ENCODE data around the gene ECEL1. TPM values are rescaled to one million over a fixed set of nuclear protein-coding genes. Genes with fewer than 3 reads are reported as not detected.

The ECEL1 gene
- total RNA-seq, 2 donors from 2014 or later: 1.6 to 4.6 TPM

DNA sequence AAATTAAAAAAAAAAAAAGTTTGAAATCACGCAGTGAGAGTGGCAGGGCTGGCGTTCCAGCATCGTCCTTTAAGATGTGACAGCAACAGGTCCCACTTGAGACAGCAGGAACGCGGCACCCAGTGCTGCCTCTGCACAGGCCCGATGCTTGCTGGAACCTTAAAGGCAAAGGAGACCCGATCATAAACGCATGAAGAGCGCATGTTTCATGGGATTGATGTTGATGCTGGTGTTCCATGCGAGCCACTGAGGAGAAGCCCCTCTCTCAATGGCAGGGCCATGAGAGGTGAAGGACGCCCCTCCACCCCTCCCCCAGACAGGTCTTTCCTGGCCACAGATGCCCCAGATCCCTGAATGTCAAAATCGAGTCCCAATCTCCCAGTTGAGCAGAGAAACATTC is 49.5 kb downstream of the ECEL1 start:
- no peak for DNase-seq
- Histone ChIP-seq H3K4me3 (ENCODE audit: low read length) (no peak overlapping the region), H3K36me3 (ENCODE audit: control insufficient read depth, insufficient read depth, low read length) (no peaks in the 10 kb centered on the region), H3K27ac (ENCODE audit: low read depth, low read length) (no peak overlapping the region), H3K9ac (ENCODE audit: extremely low read depth, low read length, poor library complexity, severe bottlenecking) (no peak overlapping the region), H3K27me3 (ENCODE audit: control insufficient read depth, insufficient read depth, low read length, poor library complexity, severe bottlenecking) (peaks cover 5% of the 10 kb centered on the region), H3K9me3 (ENCODE audit: control insufficient read depth, low read length) (no peaks in the 10 kb centered on the region), H3K4me1 (ENCODE audit: control insufficient read depth, insufficient read depth, low read length) (no peaks in the 10 kb centered on the region)
- Mint-ChIP-seq H3K27ac (no peak overlapping the region), H3K4me3 (no peak overlapping the region), H3K36me3 (ENCODE audit: low read depth) (no peaks in the 10 kb centered on the region), H3K4me1 (peaks cover 9% of the 10 kb centered on the region), H3K9me3 (no peaks in the 10 kb centered on the region), H3K27me3 (ENCODE audit: insufficient read depth) (peaks cover 23% of the 10 kb centered on the region)
- WGBS, 2 experiments (ENCODE audit: insufficient coverage in 1 of 2, insufficient read length in 1 of 2): 89 to 93% methylated on average over 6 to 12 of the region's 12 CpGs
- TF ChIP-seq, protein P1, sequence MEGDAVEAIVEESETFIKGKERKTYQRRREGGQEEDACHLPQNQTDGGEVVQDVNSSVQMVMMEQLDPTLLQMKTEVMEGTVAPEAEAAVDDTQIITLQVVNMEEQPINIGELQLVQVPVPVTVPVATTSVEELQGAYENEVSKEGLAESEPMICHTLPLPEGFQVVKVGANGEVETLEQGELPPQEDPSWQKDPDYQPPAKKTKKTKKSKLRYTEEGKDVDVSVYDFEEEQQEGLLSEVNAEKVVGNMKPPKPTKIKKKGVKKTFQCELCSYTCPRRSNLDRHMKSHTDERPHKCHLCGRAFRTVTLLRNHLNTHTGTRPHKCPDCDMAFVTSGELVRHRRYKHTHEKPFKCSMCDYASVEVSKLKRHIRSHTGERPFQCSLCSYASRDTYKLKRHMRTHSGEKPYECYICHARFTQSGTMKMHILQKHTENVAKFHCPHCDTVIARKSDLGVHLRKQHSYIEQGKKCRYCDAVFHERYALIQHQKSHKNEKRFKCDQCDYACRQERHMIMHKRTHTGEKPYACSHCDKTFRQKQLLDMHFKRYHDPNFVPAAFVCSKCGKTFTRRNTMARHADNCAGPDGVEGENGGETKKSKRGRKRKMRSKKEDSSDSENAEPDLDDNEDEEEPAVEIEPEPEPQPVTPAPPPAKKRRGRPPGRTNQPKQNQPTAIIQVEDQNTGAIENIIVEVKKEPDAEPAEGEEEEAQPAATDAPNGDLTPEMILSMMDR (conservative IDR thresholded peaks at IDR 0.05): no peak

DNA sequence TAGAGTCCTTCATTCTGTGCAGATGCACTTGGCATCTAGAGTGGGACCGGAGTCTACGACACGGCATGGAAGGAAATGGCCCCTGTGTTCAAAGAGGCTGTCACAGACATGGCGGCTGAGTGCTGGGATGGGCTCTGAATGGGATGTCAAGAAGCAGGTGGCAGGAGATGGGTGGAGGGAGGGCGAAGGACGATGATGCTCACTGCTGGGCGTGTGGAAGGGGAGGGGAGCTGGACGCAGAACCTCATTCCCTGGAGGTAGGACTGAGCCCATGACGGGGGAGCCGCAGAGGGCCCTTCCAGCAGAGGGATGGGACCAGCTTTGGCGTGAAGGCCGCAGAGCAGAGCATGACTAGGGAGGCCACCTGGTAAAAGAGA is 50.5 kb downstream of the ECEL1 start:
- peaks cover 23% of the 10 kb centered on the region for H3K27me3 Mint-ChIP-seq (ENCODE audit: insufficient read depth)
- no peaks in the 10 kb centered on the region for H3K9me3 Mint-ChIP-seq
- H3K27ac ChIP-seq (ENCODE audit: low read depth, low read length): no peak overlapping the region
- no peak overlapping the region for H3K4me3 Mint-ChIP-seq
- TF ChIP-seq, protein P1 (conservative IDR thresholded peaks at IDR 0.05): no peak
- no peak overlapping the region for H3K4me3 ChIP-seq (ENCODE audit: low read length)
- H3K27me3 ChIP-seq (ENCODE audit: control insufficient read depth, insufficient read depth, low read length, poor library complexity, severe bottlenecking): peaks cover 5% of the 10 kb centered on the region
- no peaks in the 10 kb centered on the region for H3K36me3 ChIP-seq (ENCODE audit: control insufficient read depth, insufficient read depth, low read length)
- DNase-seq: peak; percentile 46
- no peaks in the 10 kb centered on the region for H3K9me3 ChIP-seq (ENCODE audit: control insufficient read depth, low read length)
- H3K36me3 Mint-ChIP-seq (ENCODE audit: low read depth): no peaks in the 10 kb centered on the region
- no peak overlapping the region for H3K9ac ChIP-seq (ENCODE audit: extremely low read depth, low read length, poor library complexity, severe bottlenecking)
- peaks cover 11% of the 10 kb centered on the region for H3K4me1 Mint-ChIP-seq
- H3K4me1 ChIP-seq (ENCODE audit: control insufficient read depth, insufficient read depth, low read length): no peaks in the 10 kb centered on the region
- WGBS, 2 experiments (ENCODE audit: insufficient coverage in 1 of 2, insufficient read length in 1 of 2): 94% methylated on average over 8 to 12 of the region's 12 CpGs
- no peak overlapping the region for H3K27ac Mint-ChIP-seq

DNA sequence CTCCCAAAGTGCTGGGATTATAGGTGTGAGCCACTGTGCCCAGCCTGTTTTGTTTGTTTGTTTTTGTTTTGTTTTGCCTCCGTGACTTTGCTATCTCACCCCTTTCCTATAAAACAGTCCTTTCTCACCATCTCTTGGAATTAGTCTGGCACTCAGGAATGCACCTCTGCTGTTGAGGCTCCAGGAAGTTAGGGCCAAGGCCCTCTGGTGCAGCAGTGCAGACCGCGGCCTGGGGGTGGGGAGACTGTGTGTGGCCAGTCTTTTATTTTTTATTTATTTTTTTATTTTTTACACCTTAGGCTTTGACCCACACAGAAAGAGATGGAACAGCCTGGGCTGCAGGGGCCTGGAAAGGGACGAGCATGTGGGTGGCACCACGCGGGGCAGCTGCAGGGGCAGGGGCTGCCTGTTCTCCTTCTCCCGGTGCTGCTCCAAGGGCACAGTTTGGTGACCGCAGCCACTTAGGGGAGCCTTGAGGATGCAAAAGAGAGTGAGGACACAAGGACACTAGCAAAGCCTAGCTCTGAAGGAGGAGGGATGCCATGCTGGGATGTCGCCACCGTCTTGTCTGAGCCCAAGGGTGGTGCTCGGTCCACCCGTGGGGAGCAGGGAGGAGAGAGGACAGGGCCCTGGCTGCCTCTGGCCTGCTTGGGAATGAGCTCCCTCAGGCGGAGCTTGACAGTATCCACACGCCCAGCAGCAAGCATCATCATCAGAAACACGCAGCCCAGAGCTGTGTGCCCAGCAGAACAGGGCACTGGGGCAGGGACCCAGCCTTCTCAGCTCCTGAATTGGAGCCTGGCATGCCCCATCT is 51.0 kb downstream of the ECEL1 start:
- Mint-ChIP-seq H3K4me1 (peaks cover 11% of the 10 kb centered on the region), H3K27me3 (ENCODE audit: insufficient read depth) (peaks cover 23% of the 10 kb centered on the region), H3K9me3 (no peaks in the 10 kb centered on the region), H3K27ac (no peak overlapping the region), H3K4me3 (no peak overlapping the region), H3K36me3 (ENCODE audit: low read depth) (no peaks in the 10 kb centered on the region)
- 89 to 98% methylated on average over 7 to 15 of the region's 15 CpGs for WGBS, 2 experiments (ENCODE audit: insufficient coverage in 1 of 2, insufficient read length in 1 of 2)
- no peak overlapping the region for H3K27ac ChIP-seq (ENCODE audit: low read depth, low read length)
- TF ChIP-seq, protein P1 (conservative IDR thresholded peaks at IDR 0.05): peak; percentile 33
- DNase-seq: peak; percentile 68
- no peaks in the 10 kb centered on the region for H3K9me3 ChIP-seq (ENCODE audit: control insufficient read depth, low read length)
- H3K36me3 ChIP-seq (ENCODE audit: control insufficient read depth, insufficient read depth, low read length): no peaks in the 10 kb centered on the region
- H3K27me3 ChIP-seq (ENCODE audit: control insufficient read depth, insufficient read depth, low read length, poor library complexity, severe bottlenecking): peaks cover 5% of the 10 kb centered on the region
- no peak overlapping the region for H3K9ac ChIP-seq (ENCODE audit: extremely low read depth, low read length, poor library complexity, severe bottlenecking)
- no peaks in the 10 kb centered on the region for H3K4me1 ChIP-seq (ENCODE audit: control insufficient read depth, insufficient read depth, low read length)
- no peak overlapping the region for H3K4me3 ChIP-seq (ENCODE audit: low read length)
